HepG2 (cell line): ENCODE data around the gene AMZ1. TPM values are rescaled to one million over a fixed set of nuclear protein-coding genes. Genes with fewer than 3 reads are reported as not detected.

ENCODE experiments used
- CBX2 ChIP-seq, 2 experiments: fragments of 200-600 bp in 1 of 2; sonication (generic); formaldehyde crosslinking in 1 of 2; IDR thresholded peaks; 2 replicates each; pipeline versions ENCODE4 v1.7.0 to v1.8.1; 2018 to 2022; ENCODE audit warnings: low read depth in 2 of 2, low read length in 1 of 2, mild to moderate bottlenecking in 1 of 2, missing genetic modification reagents in 1 of 2
- CREBL2 ChIP-seq: sonication (generic); formaldehyde crosslinking; IDR thresholded peaks from 2 replicates; pipeline ENCODE4 v1.8.1; 2023; ENCODE audit warnings: missing genetic modification reagents, mild to moderate bottlenecking, borderline replicate concordance
- FOSL1 ChIP-seq: sonication (generic); formaldehyde crosslinking; IDR thresholded peaks from 2 replicates; pipeline ENCODE4 v1.9.0; 2021; ENCODE audit warnings: missing genetic modification reagents, borderline replicate concordance
- FOXK1 ChIP-seq: sonication (generic); formaldehyde crosslinking; IDR thresholded peaks from 2 replicates; pipeline ENCODE4 v1.4.0; 2020; ENCODE audit warnings: low read depth, missing genetic modification reagents, borderline replicate concordance
- GLI4 ChIP-seq: sonication (generic); formaldehyde crosslinking; IDR thresholded peaks from 2 replicates; pipeline ENCODE4 v1.5.1; 2020; ENCODE audit warnings: missing genetic modification reagents, mild to moderate bottlenecking, moderate library complexity, borderline replicate concordance
- HDAC1 ChIP-seq: sonication (generic); formaldehyde crosslinking; IDR thresholded peaks from 2 replicates; pipeline ENCODE4 v1.5.1; 2020; ENCODE audit warnings: mild to moderate bottlenecking, missing genetic modification reagents
- HNRNPL ChIP-seq: fragments of 200-400 bp; formaldehyde crosslinking; IDR thresholded peaks from 2 replicates; pipeline ENCODE4 v1.6.1; 2017; ENCODE audit warnings: mild to moderate bottlenecking, low read depth, low read length
- MED8 ChIP-seq: sonication (generic); formaldehyde crosslinking; IDR thresholded peaks from 2 replicates; pipeline ENCODE4 v1.8.1; 2023; ENCODE audit warnings: mild to moderate bottlenecking, missing genetic modification reagents; ENCODE audit not compliant: insufficient replicate concordance
- NFIC ChIP-seq: IDR thresholded peaks from 2 replicates; pipeline ENCODE4 v1.6.1; 2012; ENCODE audit warnings: mild to moderate bottlenecking, low read length, inconsistent platforms
- NKX3-1 ChIP-seq: sonication (generic); formaldehyde crosslinking; IDR thresholded peaks from 2 replicates; pipeline ENCODE4 v1.5.0; 2020; ENCODE audit warnings: missing genetic modification reagents
- RBM39 ChIP-seq: fragments of 200-400 bp; formaldehyde crosslinking; IDR thresholded peaks from one replicate; pipeline ENCODE4 v1.6.1; 2018; ENCODE audit warnings: antibody characterized with exemption, mild to moderate bottlenecking, low read depth, low read length; ENCODE audit not compliant: poor library complexity, severe bottlenecking
- REL ChIP-seq: sonication (generic); formaldehyde crosslinking; conservative IDR thresholded peaks from 2 replicates; pipeline ENCODE4 v1.8.0; 2022; ENCODE audit warnings: mild to moderate bottlenecking, missing genetic modification reagents, moderate library complexity
- SATB2 ChIP-seq: sonication (generic); formaldehyde crosslinking; IDR thresholded peaks from 2 replicates; pipeline ENCODE4 v1.5.0; 2020; ENCODE audit warnings: missing genetic modification reagents
- SP5 ChIP-seq: IDR thresholded peaks from 2 replicates; pipeline ENCODE4 v1.6.1; 2016; ENCODE audit warnings: low read depth, borderline replicate concordance
- SRF ChIP-seq: IDR thresholded peaks from 2 replicates; pipeline ENCODE4 v1.6.1; 2011; ENCODE audit warnings: mild to moderate bottlenecking, low read depth, low read length, moderate library complexity
- ZFP82 ChIP-seq: sonication (generic); formaldehyde crosslinking; IDR thresholded peaks from 2 replicates; pipeline ENCODE4 v1.5.1; 2020; ENCODE audit warnings: mild to moderate bottlenecking, missing genetic modification reagents, borderline replicate concordance
- ZNF234 ChIP-seq: sonication (generic); formaldehyde crosslinking; conservative IDR thresholded peaks from 2 replicates; pipeline ENCODE4 v1.5.1; 2020; ENCODE audit warnings: mild to moderate bottlenecking, missing genetic modification reagents
- ZNF331 ChIP-seq: sonication (generic); formaldehyde crosslinking; IDR thresholded peaks from 2 replicates; pipeline ENCODE4 v1.4.0; 2020; ENCODE audit warnings: missing genetic modification reagents
- ZNF335 ChIP-seq: sonication (generic); formaldehyde crosslinking; IDR thresholded peaks from 2 replicates; pipeline ENCODE4 v1.4.0; 2020; ENCODE audit warnings: missing genetic modification reagents
- ZNF337 ChIP-seq: sonication (generic); formaldehyde crosslinking; IDR thresholded peaks from 2 replicates; pipeline ENCODE4 v1.5.1; 2020; ENCODE audit warnings: missing genetic modification reagents, low read depth, mild to moderate bottlenecking, borderline replicate concordance
- ZNF431 ChIP-seq: sonication (generic); formaldehyde crosslinking; IDR thresholded peaks from 2 replicates; pipeline ENCODE4 v1.9.0; 2022; ENCODE audit warnings: missing genetic modification reagents, low read depth, mild to moderate bottlenecking, borderline replicate concordance
- ZNF569 ChIP-seq: sonication (generic); formaldehyde crosslinking; IDR thresholded peaks from 2 replicates; pipeline ENCODE4 v1.5.0; 2020; ENCODE audit warnings: mild to moderate bottlenecking, missing genetic modification reagents, moderate library complexity, borderline replicate concordance
- polyA plus RNA-seq, 8 experiments: library from polyadenylated mRNA; depleted of rRNA in 3 of 8; stranded (reverse) in 7 of 8; unstranded in 1 of 8; fragments of >200 nt; fragmentation: Illumina TruSeq in 4 of 8; extraction: Trizol in 4 of 8; gene quantifications; 2 replicates each; pipeline versions ENCODE4 v1.2.1 to v1.2.3, GENCODE V29; 2011 to 2016; ENCODE audit warnings: low read depth in 4 of 8, missing spikeins in 1 of 8, mixed read lengths in 1 of 8; ENCODE audit not compliant: insufficient read depth in 1 of 8
- total RNA-seq, 5 experiments: library from RNA; depleted of rRNA; stranded (reverse); fragments of >200 nt; fragmentation: Illumina TruSeq; extraction: Trizol; gene quantifications; 2 replicates each; pipeline ENCODE4 v1.2.3, GENCODE V29; 2016; ENCODE audit warnings: low read depth in 1 of 5
- TF ChIP-seq, protein P1 (sequence below): sonication (generic); formaldehyde crosslinking; IDR thresholded peaks from 2 replicates; pipeline ENCODE4 v1.4.0; 2020; ENCODE audit warnings: missing genetic modification reagents
- TF ChIP-seq, protein P2 (sequence below): sonication (generic); formaldehyde crosslinking; conservative IDR thresholded peaks from 2 replicates; pipeline ENCODE4 v1.5.0; 2020; ENCODE audit warnings: missing genetic modification reagents

AMZ1 gene
- total and polyA plus RNA-seq, 2 of the 13 experiments (the other 11 are each of a cell fraction or from before 2014, with no cell fraction given) = 0.03 TPM; not detected in 1

- TF ChIP-seq, protein P1, sequence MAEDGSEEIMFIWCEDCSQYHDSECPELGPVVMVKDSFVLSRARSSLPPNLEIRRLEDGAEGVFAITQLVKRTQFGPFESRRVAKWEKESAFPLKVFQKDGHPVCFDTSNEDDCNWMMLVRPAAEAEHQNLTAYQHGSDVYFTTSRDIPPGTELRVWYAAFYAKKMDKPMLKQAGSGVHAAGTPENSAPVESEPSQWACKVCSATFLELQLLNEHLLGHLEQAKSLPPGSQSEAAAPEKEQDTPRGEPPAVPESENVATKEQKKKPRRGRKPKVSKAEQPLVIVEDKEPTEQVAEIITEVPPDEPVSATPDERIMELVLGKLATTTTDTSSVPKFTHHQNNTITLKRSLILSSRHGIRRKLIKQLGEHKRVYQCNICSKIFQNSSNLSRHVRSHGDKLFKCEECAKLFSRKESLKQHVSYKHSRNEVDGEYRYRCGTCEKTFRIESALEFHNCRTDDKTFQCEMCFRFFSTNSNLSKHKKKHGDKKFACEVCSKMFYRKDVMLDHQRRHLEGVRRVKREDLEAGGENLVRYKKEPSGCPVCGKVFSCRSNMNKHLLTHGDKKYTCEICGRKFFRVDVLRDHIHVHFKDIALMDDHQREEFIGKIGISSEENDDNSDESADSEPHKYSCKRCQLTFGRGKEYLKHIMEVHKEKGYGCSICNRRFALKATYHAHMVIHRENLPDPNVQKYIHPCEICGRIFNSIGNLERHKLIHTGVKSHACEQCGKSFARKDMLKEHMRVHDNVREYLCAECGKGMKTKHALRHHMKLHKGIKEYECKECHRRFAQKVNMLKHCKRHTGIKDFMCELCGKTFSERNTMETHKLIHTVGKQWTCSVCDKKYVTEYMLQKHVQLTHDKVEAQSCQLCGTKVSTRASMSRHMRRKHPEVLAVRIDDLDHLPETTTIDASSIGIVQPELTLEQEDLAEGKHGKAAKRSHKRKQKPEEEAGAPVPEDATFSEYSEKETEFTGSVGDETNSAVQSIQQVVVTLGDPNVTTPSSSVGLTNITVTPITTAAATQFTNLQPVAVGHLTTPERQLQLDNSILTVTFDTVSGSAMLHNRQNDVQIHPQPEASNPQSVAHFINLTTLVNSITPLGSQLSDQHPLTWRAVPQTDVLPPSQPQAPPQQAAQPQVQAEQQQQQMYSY (CRISPR knock-in tag) = no peak
- TF ChIP-seq RBM39 = no peak
- TF ChIP-seq ZNF331 (CRISPR knock-in tag) = peak; percentile 69; the same call in 1 of the 2 replicates
- no peak for TF ChIP-seq CBX2 (IDR thresholded peaks at IDR 0.05; ENCODE audit: low read depth, low read length)
- no peak for TF ChIP-seq CBX2 (CRISPR knock-in tag; IDR thresholded peaks at IDR 0.05; ENCODE audit: low read depth)
- no peak for TF ChIP-seq ZNF335 (CRISPR knock-in tag)
- no peak for TF ChIP-seq CREBL2
- TF ChIP-seq ZNF234 = no peak
- TF ChIP-seq GLI4 (CRISPR knock-in tag) = no peak
- no peak for TF ChIP-seq ZNF337 (CRISPR knock-in tag)
- TF ChIP-seq ZNF431 (CRISPR knock-in tag) = no peak
- TF ChIP-seq FOSL1 (CRISPR knock-in tag) = no peak
- no peak for TF ChIP-seq NFIC
- no peak for TF ChIP-seq SATB2 (CRISPR knock-in tag)
- TF ChIP-seq REL = no peak
- TF ChIP-seq SP5 (CRISPR knock-in tag) = peak; percentile 43; the same call in 1 of the 2 replicates
- no peak for TF ChIP-seq FOXK1 (CRISPR knock-in tag)
- TF ChIP-seq HNRNPL = peak; percentile 93
- TF ChIP-seq ZFP82 (CRISPR knock-in tag) = no peak
- no peak for TF ChIP-seq MED8 (CRISPR knock-in tag)
- TF ChIP-seq, protein P2, sequence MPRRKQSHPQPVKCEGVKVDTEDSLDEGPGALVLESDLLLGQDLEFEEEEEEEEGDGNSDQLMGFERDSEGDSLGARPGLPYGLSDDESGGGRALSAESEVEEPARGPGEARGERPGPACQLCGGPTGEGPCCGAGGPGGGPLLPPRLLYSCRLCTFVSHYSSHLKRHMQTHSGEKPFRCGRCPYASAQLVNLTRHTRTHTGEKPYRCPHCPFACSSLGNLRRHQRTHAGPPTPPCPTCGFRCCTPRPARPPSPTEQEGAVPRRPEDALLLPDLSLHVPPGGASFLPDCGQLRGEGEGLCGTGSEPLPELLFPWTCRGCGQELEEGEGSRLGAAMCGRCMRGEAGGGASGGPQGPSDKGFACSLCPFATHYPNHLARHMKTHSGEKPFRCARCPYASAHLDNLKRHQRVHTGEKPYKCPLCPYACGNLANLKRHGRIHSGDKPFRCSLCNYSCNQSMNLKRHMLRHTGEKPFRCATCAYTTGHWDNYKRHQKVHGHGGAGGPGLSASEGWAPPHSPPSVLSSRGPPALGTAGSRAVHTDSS (CRISPR knock-in tag) = no peak
- no peak for TF ChIP-seq SRF
- 0 out of 2 replicates have a peak, but pooled peaks have one; percentile 48 for TF ChIP-seq NKX3-1 (CRISPR knock-in tag)
- no peak for TF ChIP-seq ZNF569
- TF ChIP-seq HDAC1 = peak; percentile 67
These were observed 46.3 kb upstream of the AMZ1 start (continued) for GRCh38 chr7:2641406-2642393.
